GM10847 (cell line): ENCODE measurements around the gene PPCS.

Source experiments
- POLR2A ChIP-seq: IDR thresholded peaks from 2 replicates; pipeline ENCODE4 v1.6.1; 2011; ENCODE audit not compliant: insufficient read length; ENCODE audit errors: extremely low read depth

The PPCS gene

DNA sequence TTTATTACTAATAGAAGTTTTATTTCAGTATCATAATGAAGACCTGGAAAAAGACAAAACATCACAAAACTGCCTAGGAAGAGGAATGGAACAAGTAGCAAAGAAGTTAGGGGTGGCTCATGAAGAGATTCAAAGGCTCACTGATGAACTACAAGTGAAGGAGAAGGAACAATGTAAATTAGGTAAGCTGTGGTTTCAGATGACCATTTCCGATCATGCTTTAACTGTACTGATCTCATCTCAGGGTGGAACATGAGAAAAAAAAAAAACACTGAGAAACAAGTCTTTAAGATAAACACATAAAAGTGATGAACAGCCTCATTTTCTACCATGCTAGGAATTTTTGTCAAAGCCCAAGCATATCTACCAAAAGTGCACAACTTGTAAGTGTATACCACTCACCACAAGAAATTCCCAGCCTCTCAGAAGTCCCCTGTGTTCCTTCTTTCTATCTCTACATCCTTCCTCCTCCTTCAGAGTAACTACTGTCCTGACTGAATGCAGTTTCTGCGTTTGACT, 26.4 kb downstream of the PPCS start:
- no peak for TF ChIP-seq POLR2A

DNA sequence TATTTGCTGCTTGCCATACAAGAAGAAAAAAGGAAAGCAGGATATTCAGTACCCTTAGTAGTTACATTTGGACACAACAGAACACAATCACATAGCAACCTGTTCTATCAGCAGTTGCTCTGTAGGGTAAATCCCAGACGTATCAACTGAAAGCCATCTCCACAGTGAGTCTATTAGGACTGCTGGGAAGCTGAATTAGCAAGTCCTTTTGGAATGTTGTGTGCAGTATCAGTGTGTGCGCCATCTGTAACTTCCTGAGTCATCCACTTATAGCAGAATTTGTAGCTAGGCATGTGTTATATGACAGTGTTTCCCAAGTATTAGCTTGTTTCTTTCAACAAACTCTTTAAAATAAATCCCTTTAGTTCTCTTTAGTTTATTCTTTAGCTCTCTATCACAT, 28.0 kb downstream of the PPCS start:
- no peak for TF ChIP-seq POLR2A

DNA sequence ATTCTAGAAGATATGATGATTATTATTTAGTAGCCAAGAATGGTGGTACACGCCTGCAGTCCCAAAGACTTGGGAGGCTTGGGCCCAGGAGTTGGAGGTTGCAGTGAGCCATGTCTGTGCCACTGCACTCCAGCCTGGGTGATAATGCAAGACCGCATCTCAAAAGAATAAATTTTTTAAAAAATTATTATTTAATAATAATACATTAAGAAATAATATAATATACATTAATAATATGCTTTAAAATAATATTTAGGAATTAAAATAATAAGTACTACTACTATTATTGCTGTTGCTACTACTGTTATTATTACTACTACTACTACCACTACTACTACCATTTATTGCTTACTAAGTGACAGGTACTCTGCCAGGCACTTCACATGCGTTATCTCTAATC, 33.9 kb downstream of the PPCS start:
- no peak for TF ChIP-seq POLR2A

DNA sequence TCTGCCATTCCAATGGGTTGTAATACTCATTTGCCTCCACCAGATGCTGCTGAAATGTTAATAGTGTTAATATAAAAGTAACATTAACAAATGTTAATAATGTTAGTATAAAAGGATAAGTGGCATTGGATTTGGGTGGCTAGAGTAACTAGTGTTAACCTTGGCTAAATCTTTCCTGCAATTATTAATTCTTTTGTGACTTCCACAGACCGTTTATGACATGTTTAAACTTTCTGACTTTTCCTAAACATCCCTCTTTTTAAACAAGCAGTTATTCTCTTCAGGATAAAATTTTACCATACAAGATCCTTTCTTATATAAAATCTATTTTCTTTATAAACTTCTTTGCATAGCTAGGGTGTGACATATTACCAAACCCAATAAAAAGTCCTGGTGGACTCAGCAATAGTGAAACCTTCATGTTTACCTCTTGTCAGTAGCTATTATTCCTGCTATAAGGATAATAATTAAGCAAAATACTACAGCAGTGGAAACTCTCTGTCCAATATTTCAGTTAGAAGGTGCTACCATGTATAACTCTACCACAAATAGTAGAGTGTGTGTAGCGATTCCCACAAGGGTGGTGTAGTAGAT, 48.3 kb downstream of the PPCS start:
- TF ChIP-seq POLR2A, result no peak

DNA sequence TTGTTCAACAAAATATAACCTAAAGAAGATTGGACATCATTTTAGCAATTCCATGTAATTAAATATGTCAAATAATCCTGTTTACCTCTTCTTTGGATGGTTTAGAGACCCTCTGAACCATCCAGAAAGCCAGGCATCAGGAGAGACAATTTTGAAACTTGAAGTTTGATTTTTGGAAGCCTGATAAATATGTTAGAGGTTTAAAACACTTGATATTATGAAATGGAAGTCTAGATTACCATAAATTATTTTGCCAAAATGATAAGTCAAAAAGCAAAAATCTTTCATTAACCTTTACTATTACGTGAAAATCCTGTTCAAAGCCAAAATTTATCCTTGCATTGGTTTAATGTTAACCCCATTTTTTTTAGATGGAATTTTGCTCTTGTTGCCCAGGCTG, 50.2 kb downstream of the PPCS start:
- TF ChIP-seq POLR2A, result no peak
